Measurements from ENCODE around the gene RCC1. TPM values are rescaled to one million over a fixed set of nuclear protein-coding genes. Genes with fewer than 3 reads are reported as not detected.
A peak's percentile ranks its signal among the peaks of the same experiment; 100 is the strongest.

RCC1 gene
- 10 to 100 TPM in 4 of 6 donors, 1 to 10 TPM in 2; 5.4 to 18.5 (median 12.8) TPM for total RNA-seq
- 10 to 100 TPM in 1 of 2 donors, 1 to 10 TPM in 1; 8.7 to 11.4 TPM for polyA plus RNA-seq

- peaks cover 0 to 18% (median 12%) of the 10 kb centered on the region in 3 donors for H3K36me3 ChIP-seq
- TF ChIP-seq CTCF (IDR thresholded peaks at IDR 0.05): no peak
- no peaks in the 10 kb centered on the region for H3K9me3 ChIP-seq
- no peaks in the 10 kb centered on the region for H3K27me3 ChIP-seq
- 1% methylated on average over 41 of the region's 41 CpGs for WGBS, 2 donors
- H3K4me1 ChIP-seq: peaks cover 10 to 35% (median 20%) of the 10 kb centered on the region in 3 donors
- H3K27ac ChIP-seq: peak within 1 kb of the TSS; percentile 58 to 87 (median 72)
- FAIRE-seq: peak; percentile 67
- intact Hi-C loops (cut with DNase I): no loop called here
- H3K4me3 ChIP-seq: peak within 1 kb of the TSS; percentile 50 to 89 (median 72)
- peak; percentile 92 to 99 (median 96) for DNase-seq
- ATAC-seq: peak; percentile 92 to 95 (median 94)
Measured at GRCh38 chr1:28505406-28506187, at the start of gene RCC1. TSS of gene RCC1 (plus strand) at chr1:28506043. CDS start at chr1:28529867, 23,824 bp downstream.

GRCh38 chr1:28456078-28456477 is 49.8 kb upstream of the RCC1 start:
- FAIRE-seq (no peak), ATAC-seq (peak in 2 of 4 donors; percentile 14 to 30), DNase-seq (no peak)
- intact Hi-C loops (cut with DNase I): no loop called here
- Histone ChIP-seq H3K4me1 (no peaks in the 10 kb centered on the region), H3K27ac (no peak overlapping the region), H3K36me3 (no peaks in the 10 kb centered on the region), H3K9me3 (no peaks in the 10 kb centered on the region), H3K4me3 (no peak overlapping the region), H3K27me3 (no peaks in the 10 kb centered on the region)
- no peak for TF ChIP-seq CTCF (IDR thresholded peaks at IDR 0.05)
- 69 to 79% methylated on average over 5 of the region's 5 CpGs for WGBS, 2 donors

- no peak for ATAC-seq
- TF ChIP-seq CTCF (IDR thresholded peaks at IDR 0.05): no peak
- no peaks in the 10 kb centered on the region for H3K27me3 ChIP-seq
- H3K9me3 ChIP-seq: no peaks in the 10 kb centered on the region
- no peak for DNase-seq
- no peaks in the 10 kb centered on the region for H3K4me1 ChIP-seq
- no peaks in the 10 kb centered on the region for H3K36me3 ChIP-seq
- intact Hi-C loops (cut with DNase I): no loop called here
- no peak overlapping the region for H3K27ac ChIP-seq
- FAIRE-seq: no peak
- 94 to 95% methylated on average over 1 of the region's 1 CpG for WGBS, 2 donors
- no peak overlapping the region for H3K4me3 ChIP-seq
Measured at GRCh38 chr1:28457678-28458077, 48.2 kb upstream of the RCC1 start.

- DNase-seq: no peak
- WGBS, 2 donors: 89 to 93% methylated on average over 7 of the region's 7 CpGs
- H3K4me3 ChIP-seq: no peak overlapping the region
- TF ChIP-seq CTCF (IDR thresholded peaks at IDR 0.05): no peak
- ATAC-seq: no peak
- H3K27me3 ChIP-seq: no peaks in the 10 kb centered on the region
- FAIRE-seq: no peak
- no peak overlapping the region for H3K27ac ChIP-seq
- no peaks in the 10 kb centered on the region for H3K4me1 ChIP-seq
- peaks cover 0 to 7% (median 0%) of the 10 kb centered on the region in 3 donors for H3K36me3 ChIP-seq
- H3K9me3 ChIP-seq: no peaks in the 10 kb centered on the region
- intact Hi-C loops (cut with DNase I): no loop called here
Measured at GRCh38 chr1:28458237-28459228, 47.3 kb upstream of the RCC1 start.

All from pancreas (tissue), 10 donors.